ENCODE data around the gene RTKN2.
A peak's percentile ranks its signal among the peaks of the same experiment; 100 is the strongest.
"Not testable (repeated sequence)": the region's sequence is repeated elsewhere in the genome, so short reads cannot be mapped to it uniquely, and the experiment has no call there.

The RTKN2 gene

DNA sequence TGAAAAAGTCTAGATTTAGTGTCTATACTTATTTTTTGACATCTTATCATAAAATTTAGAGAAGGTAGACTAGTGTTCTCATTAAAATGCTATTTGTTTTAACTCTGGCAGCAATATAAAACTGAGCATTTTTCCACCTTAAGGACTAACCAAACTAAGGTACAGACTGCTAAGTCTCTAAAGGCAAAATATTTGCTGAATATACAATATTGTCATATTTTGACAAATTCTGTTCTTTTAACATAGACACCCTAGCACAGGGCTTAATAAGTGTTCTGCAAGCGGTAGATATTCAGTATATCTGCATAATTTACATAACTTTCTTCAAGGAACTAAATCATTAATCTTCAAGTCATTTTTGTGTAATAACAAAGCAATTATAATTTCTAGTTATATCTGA is 8.6 kb downstream of the RTKN2 start:
- DNase-seq (ENCODE audit: low read depth in 2 of 2) = no peak

- no peak for DNase-seq (ENCODE audit: low read depth in 2 of 2)
Observed at GRCh38 chr10:62259456-62259855, 9.2 kb downstream of the RTKN2 start.

GRCh38 chr10:62258926-62259325 is 9.7 kb downstream of the RTKN2 start:
- DNase-seq (ENCODE audit: low read depth in 2 of 2) = no peak

- DNase-seq (ENCODE audit: low read depth in 2 of 2) = no peak
Observed at GRCh38 chr10:62253704-62254103, 14.9 kb downstream of the RTKN2 start.

- no peak for DNase-seq (ENCODE audit: low read depth in 2 of 2)
Observed at GRCh38 chr10:62252051-62252450, 16.6 kb downstream of the RTKN2 start.

DNA sequence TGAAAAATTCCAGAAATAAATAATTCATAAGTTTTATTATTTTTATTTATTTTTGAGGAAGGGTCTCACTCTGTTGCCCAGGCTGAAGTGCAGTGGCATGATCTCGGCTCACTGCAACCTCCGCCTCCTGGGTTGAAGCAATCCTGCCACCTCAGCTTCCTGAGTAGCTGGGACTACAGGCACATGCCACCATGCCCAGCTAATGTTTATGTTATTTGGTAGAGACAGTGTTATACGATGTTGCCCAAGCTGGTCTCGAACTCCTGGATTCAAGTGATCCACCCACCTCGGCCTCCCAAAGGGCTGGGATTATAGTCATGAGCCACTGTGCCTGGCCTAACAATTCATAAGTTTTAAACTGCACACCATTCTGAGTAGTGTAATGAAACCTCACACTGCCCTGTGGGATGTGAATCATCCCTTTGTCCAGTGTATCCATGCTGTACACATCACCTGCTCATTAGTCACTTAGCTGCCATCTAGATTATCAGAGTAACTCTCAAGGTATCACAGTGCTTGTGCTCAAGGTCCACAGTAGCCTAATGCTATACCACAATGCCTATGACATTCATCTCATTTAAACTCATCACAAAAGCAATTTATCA is 17.9 kb downstream of the RTKN2 start:
- no peak for DNase-seq (ENCODE audit: low read depth in 2 of 2)

GRCh38 chr10:62249957-62250356 is 18.7 kb downstream of the RTKN2 start:
- DNase-seq (ENCODE audit: low read depth in 2 of 2) = no peak

DNA sequence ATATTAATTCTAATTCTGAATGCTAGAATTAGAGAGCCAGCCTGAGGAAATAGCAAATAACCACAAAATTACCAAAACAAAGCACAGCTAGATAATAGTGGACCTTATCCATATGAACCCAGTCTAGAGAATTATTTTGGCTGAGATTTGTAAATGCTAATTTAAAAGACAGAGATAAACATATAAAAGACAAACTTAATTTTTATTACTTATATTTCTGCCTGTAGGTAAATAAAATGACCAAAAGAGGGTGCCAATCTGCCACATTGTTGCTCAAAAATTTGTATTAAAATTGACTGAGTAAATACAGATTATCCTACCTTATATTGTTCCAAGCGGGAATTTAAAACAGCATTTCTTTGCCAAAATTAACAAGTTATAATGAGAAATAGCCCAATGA is 20.2 kb downstream of the RTKN2 start:
- DNase-seq (ENCODE audit: low read depth in 2 of 2) = no peak

- peak; percentile 30 to 40 for DNase-seq (ENCODE audit: low read depth in 2 of 2)
Observed at GRCh38 chr10:62244785-62245467, 23.7 kb downstream of the RTKN2 start.

GRCh38 chr10:62244088-62244487 is 24.6 kb downstream of the RTKN2 start:
- DNase-seq (ENCODE audit: low read depth in 2 of 2) = no peak

DNA sequence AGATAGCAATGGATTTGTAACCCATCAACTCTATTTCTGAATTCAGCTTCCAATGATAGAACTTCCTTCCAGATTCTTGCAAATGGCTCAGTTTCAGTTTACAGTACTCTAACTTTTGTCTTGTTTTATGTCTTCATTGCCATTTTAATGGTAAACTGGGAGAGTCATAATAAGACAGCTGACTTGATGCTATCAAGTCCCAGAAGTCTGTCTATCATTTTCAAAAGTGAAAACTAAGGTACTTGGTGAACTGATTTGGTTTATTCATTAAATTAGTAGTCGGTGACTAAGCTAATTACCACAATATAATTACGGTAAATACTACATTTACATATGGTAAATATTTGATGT is 25.0 kb downstream of the RTKN2 start:
- no peak for DNase-seq (ENCODE audit: low read depth in 2 of 2)

GRCh38 chr10:62242965-62243646 is 25.5 kb downstream of the RTKN2 start:
- DNase-seq (ENCODE audit: low read depth in 2 of 2) = not testable (repeated sequence)

DNA sequence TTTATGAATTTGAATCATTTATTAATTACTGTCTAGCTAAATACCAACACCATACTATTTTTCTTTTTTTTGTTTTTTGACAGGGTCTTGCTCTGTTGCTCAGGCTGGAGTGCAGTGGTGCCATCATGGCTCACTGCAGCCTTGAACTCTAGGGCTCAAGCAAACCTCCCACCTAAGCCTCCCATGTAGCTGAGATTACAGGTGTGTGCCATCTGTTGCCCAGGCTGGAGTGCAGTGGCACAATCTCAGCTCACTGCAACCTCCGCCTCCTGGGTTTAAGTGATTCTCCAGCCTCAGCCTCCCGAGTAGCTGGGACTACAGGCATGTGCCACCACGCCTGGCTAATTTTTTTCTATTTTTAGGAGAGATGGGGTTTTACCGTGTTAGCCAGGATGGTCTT is 27.1 kb downstream of the RTKN2 start:
- DNase-seq (ENCODE audit: low read depth in 2 of 2) = not testable (repeated sequence)

DNA sequence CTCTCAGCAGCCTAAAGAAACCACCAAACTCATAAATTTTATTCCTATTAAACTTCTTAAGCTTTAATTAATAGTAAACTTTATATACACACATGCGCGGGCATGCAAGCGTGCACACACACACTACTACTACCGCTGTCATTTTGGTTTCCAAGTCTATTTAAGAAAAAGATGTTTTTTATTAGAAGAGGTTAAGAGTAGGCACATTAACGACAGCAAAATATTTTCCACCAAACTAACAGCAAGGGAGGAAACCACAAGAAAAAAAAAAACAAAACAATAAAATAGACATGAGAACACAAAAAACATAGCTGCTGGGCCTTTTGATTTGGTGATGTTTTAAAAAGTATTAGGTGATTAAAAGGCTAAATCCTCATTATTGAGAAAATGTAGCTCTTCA is 28.6 kb downstream of the RTKN2 start:
- DNase-seq (ENCODE audit: low read depth in 2 of 2) = no peak

DNA sequence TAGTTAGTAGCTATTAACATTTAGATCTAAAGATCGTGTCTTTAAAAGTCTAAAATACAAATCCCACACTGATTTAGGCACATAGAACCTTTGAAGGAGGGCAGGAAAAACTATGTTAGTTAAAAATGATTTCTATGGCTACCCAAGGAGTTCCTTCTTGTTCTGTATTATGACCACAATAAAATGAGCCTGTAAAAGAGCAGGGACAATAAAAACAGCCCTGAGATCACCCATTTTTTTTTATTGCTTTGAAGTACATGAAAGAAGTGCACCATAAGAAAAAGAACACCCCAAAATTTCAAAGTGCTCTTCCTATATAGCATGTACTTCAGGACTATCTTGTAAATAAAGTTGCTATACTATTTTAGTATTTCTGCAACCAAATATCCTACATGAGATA is 29.8 kb downstream of the RTKN2 start:
- DNase-seq (ENCODE audit: low read depth in 2 of 2) = no peak

DNA sequence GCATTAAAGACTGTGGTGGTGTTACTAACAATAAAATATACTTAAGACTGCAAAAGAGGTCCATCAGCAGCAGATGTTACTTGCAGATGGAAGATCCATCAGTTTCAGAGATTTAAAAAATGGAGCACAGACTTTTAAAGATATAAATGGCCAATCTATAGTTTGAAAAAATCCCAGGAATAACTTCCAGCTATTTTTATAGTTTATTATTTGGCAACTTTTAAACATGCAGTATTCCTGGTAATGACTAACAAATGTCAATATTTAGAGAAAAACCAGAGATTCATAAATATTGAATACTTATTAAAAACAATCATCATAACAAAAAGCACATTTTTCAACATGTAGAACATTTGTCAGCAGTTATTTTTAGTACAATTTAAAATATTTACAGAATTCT is 30.7 kb downstream of the RTKN2 start:
- DNase-seq (ENCODE audit: low read depth in 2 of 2) = no peak

DNA sequence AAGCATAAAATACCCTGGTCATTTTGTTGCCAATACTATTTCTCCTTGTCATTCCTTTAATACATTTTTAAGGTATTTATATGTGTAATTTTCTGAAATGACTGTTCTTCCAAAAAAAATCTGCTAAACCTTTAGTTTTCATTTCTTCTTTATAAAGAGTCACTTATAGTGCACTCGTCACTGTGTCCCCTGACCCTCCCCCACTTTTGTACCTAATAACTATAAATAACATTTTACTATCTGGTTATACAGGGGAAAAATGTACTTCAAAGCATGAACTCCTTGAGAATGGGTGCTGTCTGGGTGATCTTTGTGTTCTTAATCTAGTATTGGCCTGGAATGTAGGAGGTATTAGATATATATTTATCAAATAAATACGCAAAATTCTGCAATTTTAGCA is 31.1 kb downstream of the RTKN2 start:
- no peak for DNase-seq (ENCODE audit: low read depth in 2 of 2)

DNA sequence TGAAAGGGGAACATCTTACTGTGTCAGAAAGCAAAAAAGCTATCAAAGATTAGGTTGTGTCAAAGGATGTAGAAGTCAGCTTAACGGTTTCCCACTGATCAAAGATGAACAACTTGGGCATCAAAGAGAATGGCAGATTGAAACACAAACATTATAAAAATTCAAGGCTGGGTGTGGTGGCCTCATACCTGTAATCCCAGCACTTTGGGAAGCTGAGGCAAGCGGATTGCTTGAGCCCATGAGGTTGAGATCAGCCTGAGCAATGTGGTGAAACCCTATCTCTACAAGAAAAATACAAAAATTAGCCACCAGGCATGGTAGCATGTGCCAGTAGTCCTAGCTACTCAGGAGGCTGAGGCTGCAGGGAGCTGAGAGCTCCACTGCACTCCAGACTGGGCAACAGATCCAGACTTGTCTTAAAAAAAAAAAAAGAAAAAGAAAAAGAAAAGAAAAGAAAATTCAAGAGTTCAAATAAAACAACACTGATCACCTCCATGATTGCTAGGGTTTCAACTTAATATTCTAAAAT is 34.5 kb downstream of the RTKN2 start:
- DNase-seq (ENCODE audit: low read depth in 2 of 2) = no peak

DNA sequence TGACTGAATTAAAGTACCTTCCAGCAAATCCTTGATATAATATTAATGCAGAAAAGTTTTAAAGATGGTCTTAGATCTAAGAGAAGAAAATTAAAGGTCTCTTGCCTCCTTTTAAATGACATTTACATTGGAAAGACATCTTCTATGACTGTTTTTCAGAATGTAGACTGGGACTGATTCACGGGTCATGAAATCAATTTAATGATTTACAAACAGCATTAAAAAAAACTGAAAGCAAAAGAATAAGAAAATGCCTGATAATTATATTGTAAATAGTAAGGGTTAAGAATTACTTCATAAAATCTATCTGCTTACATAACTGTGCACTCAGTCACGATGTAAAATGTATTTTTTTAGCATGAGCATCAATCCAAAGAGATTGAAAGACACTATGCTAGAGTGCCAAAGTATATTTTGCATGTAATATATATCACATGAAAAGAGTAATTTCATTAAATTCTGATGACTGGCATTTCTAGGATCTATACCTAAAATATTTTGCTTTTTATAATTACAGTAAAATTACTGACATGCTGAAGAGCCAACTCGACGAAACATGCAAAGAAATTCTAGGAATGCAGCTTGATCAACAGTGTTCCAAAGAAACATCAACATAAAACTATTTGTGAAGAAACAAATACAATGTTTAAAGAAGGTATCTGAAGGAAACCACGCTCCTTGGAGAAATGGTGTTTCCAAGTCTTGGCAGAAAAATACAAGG is 35.1 kb downstream of the RTKN2 start:
- no peak for DNase-seq (ENCODE audit: low read depth in 2 of 2)

- no peak for DNase-seq (ENCODE audit: low read depth in 2 of 2)
Observed at GRCh38 chr10:62231805-62232204, 36.8 kb downstream of the RTKN2 start.

GRCh38 chr10:62231371-62231770 is 37.3 kb downstream of the RTKN2 start:
- DNase-seq (ENCODE audit: low read depth in 2 of 2) = no peak

GRCh38 chr10:62230344-62231121 is 38.1 kb downstream of the RTKN2 start:
- no peak for DNase-seq (ENCODE audit: low read depth in 2 of 2)

Measured in stimulated activated CD4-positive, alpha-beta T cell treated with anti-CD3 and anti-CD28 coated beads, Interleukin-15, amount 100 ng/mL, for 48 hours (primary cell).